Prostate gland (tissue), 2 donors: Measurements from ENCODE around the gene INTS1.

Source experiments
- CTCF ChIP-seq, 4 experiments: fragments of 200-600 bp in 2 of 4; fragments of 450-650 bp in 2 of 4; sonication (generic) in 2 of 4; IDR thresholded peaks; 1 replicate in 3 of 4; 2 replicates in 1 of 4; pipeline ENCODE4 v1.5.1; 2016 to 2019; ENCODE audit warnings: antibody characterized with exemption in 4 of 4, mild to moderate bottlenecking in 2 of 4, moderate library complexity in 2 of 4
- POLR2A ChIP-seq: fragments of 450-650 bp; IDR thresholded peaks from one replicate; pipeline ENCODE4 v1.6.1; 2016; ENCODE audit warnings: antibody characterized with exemption, mild to moderate bottlenecking
- POLR2AphosphoS5 ChIP-seq: sonication (generic); formaldehyde crosslinking; IDR thresholded peaks from one replicate; pipeline ENCODE4 v1.6.1; 2017; ENCODE audit warnings: antibody characterized with exemption

GRCh38 chr7:1520539-1521234, 16.5 kb upstream of the INTS1 start:
- no peak for TF ChIP-seq CTCF (IDR thresholded peaks at IDR 0.05)
- no peak for TF ChIP-seq POLR2A
- TF ChIP-seq POLR2AphosphoS5, result no peak
